ENCODE results near the gene EPB41L4A.

DNA sequence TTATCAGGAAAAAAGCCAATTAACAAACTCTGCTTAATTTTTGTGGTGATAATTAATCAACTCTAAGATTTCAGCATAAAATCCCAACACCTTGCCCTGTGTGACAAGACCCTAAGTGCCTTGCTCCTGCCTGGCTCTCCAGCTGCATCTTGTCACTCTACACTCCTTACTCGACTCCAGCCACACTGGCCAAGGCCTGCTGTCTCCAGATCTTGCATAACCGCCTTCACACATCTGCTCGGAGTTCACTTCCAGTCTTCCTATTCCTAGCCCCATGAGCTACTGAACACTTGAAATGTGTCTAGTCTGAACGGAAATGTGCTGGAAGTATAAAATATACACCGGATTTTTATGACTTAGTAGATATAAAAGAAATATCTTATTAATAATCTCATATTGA, 259.6 kb downstream of the EPB41L4A start:
- no peak for TF ChIP-seq EZH2 (optimal IDR thresholded peaks at IDR 0.05; ENCODE audit: low read depth, low read length)
- TF ChIP-seq, protein P1, sequence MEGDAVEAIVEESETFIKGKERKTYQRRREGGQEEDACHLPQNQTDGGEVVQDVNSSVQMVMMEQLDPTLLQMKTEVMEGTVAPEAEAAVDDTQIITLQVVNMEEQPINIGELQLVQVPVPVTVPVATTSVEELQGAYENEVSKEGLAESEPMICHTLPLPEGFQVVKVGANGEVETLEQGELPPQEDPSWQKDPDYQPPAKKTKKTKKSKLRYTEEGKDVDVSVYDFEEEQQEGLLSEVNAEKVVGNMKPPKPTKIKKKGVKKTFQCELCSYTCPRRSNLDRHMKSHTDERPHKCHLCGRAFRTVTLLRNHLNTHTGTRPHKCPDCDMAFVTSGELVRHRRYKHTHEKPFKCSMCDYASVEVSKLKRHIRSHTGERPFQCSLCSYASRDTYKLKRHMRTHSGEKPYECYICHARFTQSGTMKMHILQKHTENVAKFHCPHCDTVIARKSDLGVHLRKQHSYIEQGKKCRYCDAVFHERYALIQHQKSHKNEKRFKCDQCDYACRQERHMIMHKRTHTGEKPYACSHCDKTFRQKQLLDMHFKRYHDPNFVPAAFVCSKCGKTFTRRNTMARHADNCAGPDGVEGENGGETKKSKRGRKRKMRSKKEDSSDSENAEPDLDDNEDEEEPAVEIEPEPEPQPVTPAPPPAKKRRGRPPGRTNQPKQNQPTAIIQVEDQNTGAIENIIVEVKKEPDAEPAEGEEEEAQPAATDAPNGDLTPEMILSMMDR (IDR thresholded peaks at IDR 0.05; ENCODE audit: low read length), result no peak
- TF ChIP-seq EZH2phosphoT487 (IDR thresholded peaks at IDR 0.05; ENCODE audit: low read length), result no peak
